GM19240 (cell line): Measurements from ENCODE around the gene KCNMB2.
"Not testable (repeated sequence)": the region's sequence is repeated elsewhere in the genome, so short reads cannot be mapped to it uniquely, and the experiment has no call there.

Source experiments
- DNase-seq: peaks from one replicate; pipeline ENCODE4 v3.0.0; 2011; ENCODE audit warnings: low spot score; ENCODE audit not compliant: insufficient read length

The KCNMB2 gene

DNA sequence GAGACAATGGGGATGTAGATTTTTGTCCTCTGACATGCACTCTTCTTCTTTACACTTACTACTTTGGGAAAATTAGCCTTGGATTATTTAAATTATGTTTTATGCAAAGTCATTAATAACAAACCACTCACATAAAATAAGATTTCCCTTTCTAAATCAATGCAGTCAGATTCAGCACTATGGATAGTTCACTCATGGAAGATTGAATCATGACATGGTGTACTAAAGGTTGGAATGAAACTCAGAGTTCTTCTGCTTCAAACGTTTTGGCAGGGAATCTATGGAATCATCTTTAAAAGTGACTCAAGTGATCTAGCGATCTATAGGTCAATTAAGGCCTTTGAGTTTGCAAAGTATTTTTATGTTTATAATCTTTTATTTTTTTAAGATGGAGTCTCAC is 154.3 kb downstream of the KCNMB2 start:
- no peak for DNase-seq

DNA sequence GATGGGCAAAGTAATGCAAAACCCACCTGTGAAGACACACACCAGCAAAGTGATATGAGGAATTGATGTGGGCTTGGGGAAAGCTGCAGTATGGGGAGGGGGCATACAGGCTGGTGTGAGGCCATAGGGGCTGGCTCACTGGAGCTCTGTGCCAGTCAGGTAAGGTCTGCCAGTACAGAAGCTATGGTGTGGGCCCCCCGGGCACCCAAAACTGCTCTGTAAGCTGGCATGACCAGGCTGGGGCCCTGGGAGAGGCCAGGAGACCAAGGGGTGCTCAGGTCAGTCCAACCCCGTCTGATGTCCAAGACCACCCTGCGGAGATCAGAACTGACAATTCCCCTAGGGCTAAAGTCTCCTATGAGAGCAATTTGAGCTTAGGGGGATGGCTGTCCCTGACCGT is 163.1 kb downstream of the KCNMB2 start:
- no peak for DNase-seq

GRCh38 chr3:178699810-178700209 is 163.6 kb downstream of the KCNMB2 start:
- no peak for DNase-seq

DNA sequence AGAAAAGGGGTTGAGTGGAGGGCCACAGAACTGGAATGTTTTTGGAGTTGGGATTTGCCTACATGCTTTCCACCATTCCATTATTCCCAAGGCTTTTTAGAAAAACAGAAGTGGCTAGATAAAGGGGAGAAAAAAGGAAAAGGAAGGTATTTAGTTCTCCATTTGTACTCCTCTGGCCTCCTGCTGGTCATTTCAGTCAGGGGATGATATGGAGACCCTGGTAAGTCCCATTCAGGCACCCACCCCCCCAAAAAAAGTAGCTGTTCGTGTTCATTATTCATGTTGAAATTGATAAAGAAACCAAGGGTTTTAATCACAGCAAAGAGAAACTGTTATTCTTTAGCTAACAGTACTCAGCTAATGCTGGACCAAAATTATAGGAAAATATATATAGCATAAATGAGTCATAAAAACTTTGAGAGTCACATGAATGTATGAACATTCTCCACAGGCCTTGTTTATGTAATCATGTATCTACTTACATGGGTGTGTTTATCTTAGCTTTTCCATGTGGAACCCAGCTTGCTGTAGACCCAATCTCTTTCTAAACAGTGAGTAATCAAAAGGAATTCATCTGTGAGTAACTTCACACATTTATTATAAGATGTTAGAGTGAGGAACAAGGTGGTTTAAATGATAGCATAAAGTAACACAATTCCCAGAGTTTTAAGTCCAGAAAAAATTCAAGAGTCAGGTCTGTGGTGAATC is 167.2 kb downstream of the KCNMB2 start:
- DNase-seq: no peak

GRCh38 chr3:178705925-178706324 is 169.7 kb downstream of the KCNMB2 start:
- DNase-seq: no peak

- no peak for DNase-seq
These were observed 170.2 kb downstream of the KCNMB2 start for GRCh38 chr3:178706411-178706810.

DNA sequence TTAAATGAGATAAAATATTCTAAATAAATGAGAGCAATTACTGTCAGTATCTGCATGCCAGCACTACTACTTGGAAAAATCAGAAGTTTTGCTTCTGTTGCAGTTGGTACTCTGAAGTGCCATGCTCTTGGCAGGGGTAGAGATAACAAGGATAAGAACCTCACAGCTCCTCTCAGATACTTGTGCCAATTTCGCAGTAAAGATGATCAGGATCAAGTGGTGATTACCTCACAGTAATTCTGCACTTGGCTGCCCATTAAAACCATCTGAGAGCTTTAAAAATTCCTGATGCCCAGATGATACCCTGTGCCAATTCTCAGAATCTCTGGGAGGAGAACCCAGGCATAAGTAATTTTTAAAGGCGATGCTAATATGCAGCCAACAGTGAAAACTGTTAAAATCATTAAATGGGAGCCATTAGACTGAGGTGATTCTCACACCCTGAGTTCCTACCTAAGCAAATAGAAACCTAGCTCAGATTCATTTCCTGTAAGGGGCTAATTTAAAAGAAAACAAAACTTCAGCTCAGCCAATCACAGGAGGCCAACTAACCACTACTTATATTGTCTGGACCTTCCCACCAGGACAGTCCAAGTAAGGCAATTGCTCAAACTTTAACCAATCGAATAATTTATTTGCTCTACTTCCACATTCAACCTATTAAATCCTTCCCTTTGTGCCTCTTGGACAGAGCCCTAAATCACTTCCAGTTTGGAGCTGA is 171.2 kb downstream of the KCNMB2 start:
- no peak for DNase-seq

DNA sequence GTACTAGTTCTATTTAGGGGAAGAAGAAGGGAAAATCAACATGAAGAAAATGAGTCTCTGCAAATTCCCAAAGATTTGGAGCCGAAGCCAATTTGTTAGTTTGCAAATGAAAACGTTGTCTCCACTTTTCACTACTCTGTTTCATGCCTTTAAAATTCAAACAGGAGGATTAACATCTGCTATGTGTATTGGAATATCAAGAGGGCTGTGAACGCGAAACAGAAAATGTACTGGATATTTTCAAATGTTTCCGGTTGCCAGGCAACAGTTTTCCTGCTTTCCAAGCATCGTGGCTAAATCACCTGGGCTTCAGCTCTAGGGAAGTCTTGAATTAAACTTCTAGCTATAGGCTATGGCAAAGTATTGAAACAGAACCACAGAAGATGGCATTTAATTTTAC is 172.8 kb downstream of the KCNMB2 start:
- no peak for DNase-seq

DNA sequence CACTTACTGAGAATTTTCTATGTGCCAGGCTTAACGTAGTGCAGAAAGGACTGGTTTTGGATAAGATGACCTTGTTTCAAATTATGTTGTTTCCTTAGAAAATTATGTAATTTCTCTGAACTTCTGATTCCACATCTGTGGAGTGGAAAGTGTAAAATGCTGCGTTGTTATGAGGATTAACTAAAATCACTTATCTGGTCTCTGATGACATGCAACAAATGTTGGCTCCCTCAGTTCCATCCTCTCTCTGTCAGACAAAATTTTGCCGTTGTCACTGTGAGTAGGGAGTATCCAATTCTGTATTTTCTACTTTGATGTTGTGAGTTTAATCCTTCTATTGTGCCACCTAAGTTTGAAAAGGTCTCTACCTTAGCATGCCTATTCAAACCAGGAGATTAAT is 175.5 kb downstream of the KCNMB2 start:
- DNase-seq: no peak

DNA sequence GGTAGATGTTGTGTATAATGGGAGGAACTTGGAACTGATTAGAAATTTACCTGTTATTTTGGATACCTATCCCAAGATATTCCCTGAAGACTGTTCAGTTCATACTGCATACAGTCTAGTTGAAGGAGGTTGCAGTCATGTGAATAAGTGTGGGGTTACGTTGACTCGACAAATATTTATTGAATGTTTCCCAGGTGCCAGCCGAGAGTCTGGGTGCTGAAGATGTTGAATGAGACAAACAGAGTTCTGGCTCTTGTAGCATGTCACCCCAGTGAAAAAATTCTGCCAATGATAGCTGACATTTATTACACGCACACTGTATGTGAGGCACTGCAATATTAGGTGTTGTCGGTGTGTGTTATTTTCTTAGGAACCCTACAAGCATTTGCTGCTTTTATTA is 176.0 kb downstream of the KCNMB2 start:
- DNase-seq: no peak

- DNase-seq: no peak
These were observed 178.9 kb downstream of the KCNMB2 start for GRCh38 chr3:178714925-178715832.

GRCh38 chr3:178718995-178719635 is 182.9 kb downstream of the KCNMB2 start:
- DNase-seq: no peak

DNA sequence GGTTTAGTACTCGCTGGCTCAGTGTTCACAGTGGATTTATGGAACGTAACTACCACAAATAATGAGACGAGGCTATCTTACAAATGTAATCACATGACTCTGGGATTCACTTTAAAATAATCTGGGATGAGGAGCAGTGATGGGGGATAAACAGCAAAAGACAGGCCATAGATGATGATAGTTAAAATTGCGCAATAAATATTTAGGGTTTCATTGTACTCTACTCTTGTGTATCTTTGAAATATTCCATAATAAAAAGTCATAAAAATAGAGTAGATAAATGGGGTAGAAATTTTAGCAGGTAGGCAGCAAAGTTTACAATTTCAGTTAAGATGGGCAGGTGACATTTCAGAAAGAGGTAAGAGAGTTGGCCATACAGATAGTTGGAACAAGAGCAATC is 196.6 kb downstream of the KCNMB2 start:
- no peak for DNase-seq

GRCh38 chr3:178735032-178735674 is 198.9 kb downstream of the KCNMB2 start:
- no peak for DNase-seq

DNA sequence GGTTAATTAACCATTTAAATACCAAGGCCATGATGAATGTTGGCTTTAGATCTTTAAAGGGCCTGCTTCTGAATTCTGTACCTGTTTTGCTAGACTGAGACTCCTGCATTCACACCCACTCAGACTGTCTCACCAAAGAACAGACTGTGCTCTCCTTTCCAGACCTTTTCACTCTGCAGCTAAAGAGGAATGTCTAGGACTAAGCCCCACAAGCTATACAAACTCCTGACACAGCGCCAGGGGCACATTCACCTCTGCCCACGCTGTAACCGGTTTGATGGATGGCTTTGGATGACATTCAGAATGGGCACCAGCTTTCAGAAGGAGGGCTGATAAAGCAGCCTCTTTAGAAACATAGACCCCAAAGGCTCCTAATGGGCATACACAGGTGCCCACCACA is 200.1 kb downstream of the KCNMB2 start:
- DNase-seq: no peak

DNA sequence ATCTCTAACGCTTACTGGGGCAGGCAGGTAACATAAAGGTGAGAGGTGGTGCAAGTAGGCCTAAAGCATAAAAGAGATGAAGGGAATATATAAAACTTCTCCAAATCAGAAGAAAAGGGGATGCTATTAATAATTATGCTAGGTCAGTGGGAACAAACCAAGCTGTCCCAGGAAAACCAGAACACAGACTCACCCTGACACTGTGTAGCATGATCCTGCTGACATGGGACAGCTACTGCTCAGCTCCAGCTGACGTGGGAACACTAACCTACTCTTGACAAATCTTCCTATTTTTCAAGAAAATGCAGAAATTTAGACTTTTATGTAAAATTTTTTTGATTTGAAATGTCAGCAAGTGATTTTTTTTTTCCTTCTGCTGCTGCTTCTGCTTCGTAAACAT is 203.5 kb downstream of the KCNMB2 start:
- no peak for DNase-seq

DNA sequence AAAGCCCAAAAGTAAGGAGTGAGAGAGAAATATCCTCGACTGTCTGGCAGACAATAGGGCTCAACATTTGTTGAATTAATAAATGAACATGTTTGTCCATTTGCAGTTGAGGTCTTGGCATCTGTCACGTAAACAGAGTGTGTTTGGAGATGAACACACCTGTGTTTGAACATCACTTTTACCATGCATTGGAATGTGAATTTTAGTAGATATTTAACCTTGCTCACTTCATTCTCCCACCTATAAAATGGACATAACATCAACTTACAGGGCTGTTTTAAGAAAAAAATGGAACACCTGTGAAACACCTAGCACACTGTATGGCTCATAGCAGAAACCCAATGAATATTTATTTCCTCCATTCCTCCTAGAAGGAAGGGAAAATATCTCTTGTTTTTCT is 204.8 kb downstream of the KCNMB2 start:
- no peak for DNase-seq

DNA sequence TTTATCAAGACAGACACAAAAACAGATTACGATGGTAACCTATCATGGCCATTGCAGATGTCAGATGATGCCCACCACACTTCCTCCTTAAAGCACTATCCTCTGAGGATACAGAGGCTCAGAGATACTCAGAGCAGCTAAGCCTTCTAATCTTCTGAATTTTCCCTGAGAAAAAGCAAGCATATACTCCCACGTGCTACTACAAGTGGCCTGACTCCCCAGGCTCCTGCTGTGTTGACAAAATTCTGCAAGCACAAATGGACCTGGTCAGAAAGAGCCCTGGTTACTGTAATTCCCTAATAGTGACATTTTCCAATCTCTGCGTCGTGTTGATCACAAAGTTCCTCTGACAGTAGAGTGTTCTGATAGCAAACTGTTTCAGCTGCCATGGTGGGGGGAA is 207.1 kb downstream of the KCNMB2 start:
- no peak for DNase-seq

- DNase-seq: not testable (repeated sequence)
These were observed 209.8 kb downstream of the KCNMB2 start for GRCh38 chr3:178745861-178746655.

DNA sequence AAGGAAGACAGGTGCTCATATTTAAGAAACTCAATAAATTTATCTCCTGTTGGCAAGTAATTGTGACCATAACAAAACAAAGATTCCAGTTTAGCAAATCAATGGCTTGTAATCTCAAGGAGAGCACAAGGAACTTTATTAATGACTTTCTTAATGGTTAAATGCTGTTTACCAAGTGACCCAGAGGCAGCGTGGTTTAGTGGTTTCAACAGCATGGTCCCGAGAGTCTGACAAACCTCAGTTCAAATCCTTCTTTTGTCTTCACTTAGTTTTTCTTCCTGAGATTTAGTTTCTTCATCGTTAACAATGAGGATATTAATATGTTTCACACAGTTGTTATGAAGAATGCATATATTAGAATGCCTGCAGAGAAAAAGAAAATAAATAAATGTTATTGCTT is 212.6 kb downstream of the KCNMB2 start:
- DNase-seq: no peak
